Neural progenitor cell (in vitro differentiated cells): ENCODE results near the gene UCK2. TPM values are rescaled to one million over a fixed set of nuclear protein-coding genes. Genes with fewer than 3 reads are reported as not detected.

ENCODE experiments used
- DNase-seq: peaks from one replicate; pipeline ENCODE4 v3.0.0-alpha.2; 2016; ENCODE audit warnings: low spot score
- H2AFZ ChIP-seq: fragments of 200-600 bp; sonication (generic); replicated peaks from 2 replicates; pipeline ENCODE4 v1.6.1; 2016; ENCODE audit warnings: antibody characterized with exemption
- H3F3A ChIP-seq: fragments of 200-600 bp; sonication (generic); 2 replicates; pipeline ENCODE4 v1.6.1; 2016; ENCODE audit warnings: antibody characterized with exemption, low read depth
- H3K27ac ChIP-seq: fragments of 200-600 bp; sonication (generic); 2 replicates; pipeline ENCODE4 v1.5.1; 2016; ENCODE audit warnings: mild to moderate bottlenecking
- H3K27me3 ChIP-seq: fragments of 200-600 bp; sonication (generic); 2 replicates; pipeline ENCODE4 v1.6.1; 2016; ENCODE audit warnings: mild to moderate bottlenecking, moderate library complexity
- H3K36me3 ChIP-seq: fragments of 200-600 bp; sonication (generic); 2 replicates; pipeline ENCODE4 v1.5.1; 2016
- H3K4me1 ChIP-seq: fragments of 200-600 bp; sonication (generic); 2 replicates; pipeline ENCODE4 v1.6.1; 2016; ENCODE audit warnings: mixed run types
- H3K4me2 ChIP-seq: fragments of 200-600 bp; sonication (generic); 2 replicates; pipeline ENCODE4 v1.6.1; 2016
- H3K4me3 ChIP-seq: fragments of 200-600 bp; sonication (generic); 2 replicates; pipeline ENCODE4 v1.5.1; 2016
- H3K79me2 ChIP-seq: fragments of 200-600 bp; sonication (generic); 2 replicates; pipeline ENCODE4 v1.6.1; 2016; ENCODE audit warnings: low read depth
- H3K9ac ChIP-seq: fragments of 200-600 bp; sonication (generic); 2 replicates; pipeline ENCODE4 v1.6.1; 2016
- H3K9me3 ChIP-seq: fragments of 200-600 bp; sonication (generic); 2 replicates; pipeline ENCODE4 v1.5.1; 2016; ENCODE audit warnings: low read depth
- H4K20me1 ChIP-seq: fragments of 200-600 bp; sonication (generic); 2 replicates; pipeline ENCODE4 v1.6.1; 2016; ENCODE audit warnings: low read depth
- H3K27ac Mint-ChIP-seq: 3 replicates; pipeline ENCODE4 v1.8.0; 2021; ENCODE audit warnings: mixed read lengths
- H3K27me3 Mint-ChIP-seq: 2 replicates; pipeline ENCODE4 v1.8.0; 2022; ENCODE audit warnings: low read depth, mild to moderate bottlenecking, inconsistent platforms, moderate library complexity, mixed read lengths; ENCODE audit not compliant: insufficient read depth
- H3K36me3 Mint-ChIP-seq: 3 replicates; pipeline ENCODE4 v1.8.0; 2021; ENCODE audit warnings: mixed read lengths
- H3K4me1 Mint-ChIP-seq: 3 replicates; pipeline ENCODE4 v1.8.0; 2021; ENCODE audit warnings: mixed read lengths
- H3K4me3 Mint-ChIP-seq: 3 replicates; pipeline ENCODE4 v1.8.0; 2021; ENCODE audit warnings: mild to moderate bottlenecking, moderate library complexity, mixed read lengths
- H3K9me3 Mint-ChIP-seq: 3 replicates; pipeline ENCODE4 v1.8.0; 2020; ENCODE audit warnings: mixed read lengths
- EZH2 ChIP-seq: fragments of 200-600 bp; sonication (generic); IDR thresholded peaks from 2 replicates; pipeline ENCODE4 v1.6.1; 2017; ENCODE audit warnings: antibody characterized with exemption, mild to moderate bottlenecking, moderate library complexity
- EZH2phosphoT487 ChIP-seq: fragments of 200-600 bp; sonication (generic); IDR thresholded peaks from 2 replicates; pipeline ENCODE4 v1.6.1; 2017; ENCODE audit warnings: antibody characterized with exemption
- total RNA-seq: library from RNA; depleted of rRNA; stranded (reverse); fragments of >200 nt; gene quantifications from 2 replicates; pipeline ENCODE4 v1.2.3, GENCODE V29; 2015; ENCODE audit warnings: low replicate concordance
- TF ChIP-seq, protein P1 (sequence below): fragments of 200-600 bp; sonication (generic); IDR thresholded peaks from 2 replicates; pipeline ENCODE4 v1.5.1; 2017; ENCODE audit warnings: antibody characterized with exemption, mild to moderate bottlenecking

UCK2 gene
- total RNA-seq, 1 donor from 2014 or later: 43.8 TPM

DNA sequence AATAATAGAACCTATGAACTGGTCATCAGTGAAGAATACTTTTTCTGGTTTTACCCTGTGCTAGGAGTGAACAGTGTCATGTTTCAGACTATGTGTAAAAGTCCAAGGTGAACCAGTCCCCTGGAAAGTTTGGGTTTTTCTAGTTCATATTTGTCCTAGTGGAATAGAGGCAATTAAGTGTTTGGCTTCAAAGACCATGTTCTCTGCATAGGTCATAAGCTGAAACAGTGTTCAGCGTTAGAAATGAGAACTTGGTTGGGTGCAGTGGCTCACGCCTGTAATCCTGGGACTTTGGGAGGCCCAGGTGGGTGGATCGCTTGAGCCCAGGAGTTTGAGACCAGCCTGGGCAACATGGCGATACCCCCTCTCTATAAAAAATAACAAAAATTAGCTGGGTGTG is 77.5 kb downstream of the UCK2 start:
- Histone ChIP-seq H3K79me2 (no peaks in the 10 kb centered on the region), H3K36me3 (no peaks in the 10 kb centered on the region), H3K4me1 (no peaks in the 10 kb centered on the region), H3K27me3 (no peaks in the 10 kb centered on the region), H3K4me3 (no peak overlapping the region), H3K9me3 (no peaks in the 10 kb centered on the region), H2AFZ (no peak overlapping the region), H4K20me1 (peaks cover 3% of the 10 kb centered on the region), H3K4me2 (no peak overlapping the region), H3F3A (no peaks in the 10 kb centered on the region), H3K9ac (no peak overlapping the region), H3K27ac (no peak overlapping the region)
- DNase-seq: no peak
- Mint-ChIP-seq H3K9me3 (no peaks in the 10 kb centered on the region), H3K27ac (no peak overlapping the region), H3K27me3 (no peaks in the 10 kb centered on the region), H3K36me3 (peaks cover 28% of the 10 kb centered on the region), H3K4me3 (no peak overlapping the region), H3K4me1 (peaks cover 3% of the 10 kb centered on the region)
- no peak for TF ChIP-seq EZH2phosphoT487
- TF ChIP-seq, protein P1, sequence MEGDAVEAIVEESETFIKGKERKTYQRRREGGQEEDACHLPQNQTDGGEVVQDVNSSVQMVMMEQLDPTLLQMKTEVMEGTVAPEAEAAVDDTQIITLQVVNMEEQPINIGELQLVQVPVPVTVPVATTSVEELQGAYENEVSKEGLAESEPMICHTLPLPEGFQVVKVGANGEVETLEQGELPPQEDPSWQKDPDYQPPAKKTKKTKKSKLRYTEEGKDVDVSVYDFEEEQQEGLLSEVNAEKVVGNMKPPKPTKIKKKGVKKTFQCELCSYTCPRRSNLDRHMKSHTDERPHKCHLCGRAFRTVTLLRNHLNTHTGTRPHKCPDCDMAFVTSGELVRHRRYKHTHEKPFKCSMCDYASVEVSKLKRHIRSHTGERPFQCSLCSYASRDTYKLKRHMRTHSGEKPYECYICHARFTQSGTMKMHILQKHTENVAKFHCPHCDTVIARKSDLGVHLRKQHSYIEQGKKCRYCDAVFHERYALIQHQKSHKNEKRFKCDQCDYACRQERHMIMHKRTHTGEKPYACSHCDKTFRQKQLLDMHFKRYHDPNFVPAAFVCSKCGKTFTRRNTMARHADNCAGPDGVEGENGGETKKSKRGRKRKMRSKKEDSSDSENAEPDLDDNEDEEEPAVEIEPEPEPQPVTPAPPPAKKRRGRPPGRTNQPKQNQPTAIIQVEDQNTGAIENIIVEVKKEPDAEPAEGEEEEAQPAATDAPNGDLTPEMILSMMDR: no peak
- no peak for TF ChIP-seq EZH2

DNA sequence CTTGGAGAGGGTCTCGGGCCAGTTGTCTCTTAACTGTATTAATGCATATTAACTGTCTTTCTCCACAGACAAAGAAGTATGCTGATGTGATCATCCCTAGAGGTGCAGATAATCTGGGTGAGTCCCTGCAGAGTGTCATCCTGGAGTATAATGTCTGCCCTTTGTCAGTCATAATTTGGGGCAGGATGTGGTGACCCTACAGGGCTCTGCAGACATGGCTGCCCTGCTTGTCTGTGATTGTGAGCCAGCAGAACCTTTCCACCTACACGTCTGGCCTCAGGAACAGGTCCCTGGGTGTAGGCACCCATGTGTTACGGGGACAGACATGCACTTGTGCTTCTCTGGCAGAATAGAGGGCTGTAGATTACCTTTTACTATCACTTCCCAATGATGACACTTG is 78.4 kb downstream of the UCK2 start:
- no peaks in the 10 kb centered on the region for H3K27me3 ChIP-seq
- no peak overlapping the region for H2AFZ ChIP-seq
- Mint-ChIP-seq H3K4me1 (no peaks in the 10 kb centered on the region), H3K9me3 (no peaks in the 10 kb centered on the region), H3K4me3 (no peak overlapping the region), H3K27me3 (no peaks in the 10 kb centered on the region), H3K36me3 (peaks cover 30% of the 10 kb centered on the region), H3K27ac (no peak overlapping the region)
- TF ChIP-seq EZH2 (no peak), EZH2phosphoT487 (no peak)
- TF ChIP-seq, protein P1: no peak
- H3K9ac ChIP-seq: no peak overlapping the region
- DNase-seq: no peak
- no peak overlapping the region for H3K27ac ChIP-seq
- no peaks in the 10 kb centered on the region for H3K79me2 ChIP-seq
- peaks cover 3% of the 10 kb centered on the region for H4K20me1 ChIP-seq
- no peaks in the 10 kb centered on the region for H3F3A ChIP-seq
- H3K4me2 ChIP-seq: no peak overlapping the region
- no peaks in the 10 kb centered on the region for H3K36me3 ChIP-seq
- H3K4me3 ChIP-seq: no peak overlapping the region
- H3K4me1 ChIP-seq: no peaks in the 10 kb centered on the region
- no peaks in the 10 kb centered on the region for H3K9me3 ChIP-seq

DNA sequence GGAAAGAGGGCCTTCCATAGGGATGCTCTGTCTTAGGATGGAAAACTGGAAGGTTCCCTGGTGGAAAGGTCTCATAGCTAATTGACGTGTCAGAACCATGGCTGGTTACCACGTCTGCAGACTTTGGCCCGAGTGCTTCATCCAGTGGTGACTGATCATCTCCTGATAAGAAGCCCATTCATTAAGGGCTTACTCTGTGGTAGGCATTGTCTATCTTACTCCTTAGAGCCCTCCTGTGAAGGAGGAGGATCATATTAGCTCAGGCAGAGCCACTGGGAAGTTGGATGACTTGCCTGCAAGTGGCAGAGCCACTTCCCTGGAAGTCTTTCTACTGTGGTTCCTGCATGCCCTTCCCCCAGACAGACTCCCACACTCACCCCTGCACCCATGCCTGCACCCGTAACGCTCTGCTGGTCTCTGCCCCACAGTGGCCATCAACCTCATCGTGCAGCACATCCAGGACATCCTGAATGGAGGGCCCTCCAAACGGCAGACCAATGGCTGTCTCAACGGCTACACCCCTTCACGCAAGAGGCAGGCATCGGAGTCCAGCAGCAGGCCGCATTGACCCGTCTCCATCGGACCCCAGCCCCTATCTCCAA is 79.9 kb downstream of the UCK2 start:
- Histone ChIP-seq H3K4me2 (no peak overlapping the region), H3K9me3 (no peaks in the 10 kb centered on the region), H3K79me2 (no peaks in the 10 kb centered on the region), H3K4me1 (no peaks in the 10 kb centered on the region), H3F3A (no peaks in the 10 kb centered on the region), H3K27ac (no peak overlapping the region), H3K9ac (no peak overlapping the region), H2AFZ (no peak overlapping the region), H3K27me3 (no peaks in the 10 kb centered on the region), H3K4me3 (no peak overlapping the region), H3K36me3 (no peaks in the 10 kb centered on the region), H4K20me1 (peaks cover 3% of the 10 kb centered on the region)
- H3K27ac Mint-ChIP-seq: no peak overlapping the region
- no peak overlapping the region for H3K4me3 Mint-ChIP-seq
- no peak for DNase-seq
- no peaks in the 10 kb centered on the region for H3K9me3 Mint-ChIP-seq
- TF ChIP-seq EZH2 (no peak), EZH2phosphoT487 (no peak)
- TF ChIP-seq, protein P1: no peak
- peaks cover 25% of the 10 kb centered on the region for H3K36me3 Mint-ChIP-seq
- no peaks in the 10 kb centered on the region for H3K27me3 Mint-ChIP-seq
- no peaks in the 10 kb centered on the region for H3K4me1 Mint-ChIP-seq
